Right ventricle myocardium superior (tissue), 1 donor: Measurements from ENCODE around the gene TCF4. TPM values are rescaled to one million over a fixed set of nuclear protein-coding genes. Genes with fewer than 3 reads are reported as not detected.
A peak's percentile ranks its signal among the peaks of the same experiment; 100 is the strongest.

Experiments used
- ATAC-seq: fragments of 200-7000 bp; cut with Tn5 transposase; one replicate; pipeline ENCODE4 v1.9.1; 2020; ENCODE audit warnings: mild to moderate bottlenecking; ENCODE audit not compliant: poor library complexity
- DNase-seq: peaks from one replicate; pipeline ENCODE4 v3.0.0-alpha.2; 2020
- intact Hi-C: fragments of 100-400 bp; cut with DNase I; formaldehyde crosslinking; loops from one replicate; pipeline ENCODE4 v1.11.2; 2022
- total RNA-seq: library from RNA; stranded (reverse); fragmentation: NEBNext Ultra II Directional; extraction: Animal tissue kit (Norgen Biotek cat#: 25700); gene quantifications from one replicate; pipeline ENCODE4 v1.2.1, GENCODE V29; 2021
- donor health status: DM: no; HTN: yes; CAD: no; lungs with severe emphysema.

TCF4 gene
- total RNA-seq, 1 donor from 2014 or later: 59.5 TPM

DNA sequence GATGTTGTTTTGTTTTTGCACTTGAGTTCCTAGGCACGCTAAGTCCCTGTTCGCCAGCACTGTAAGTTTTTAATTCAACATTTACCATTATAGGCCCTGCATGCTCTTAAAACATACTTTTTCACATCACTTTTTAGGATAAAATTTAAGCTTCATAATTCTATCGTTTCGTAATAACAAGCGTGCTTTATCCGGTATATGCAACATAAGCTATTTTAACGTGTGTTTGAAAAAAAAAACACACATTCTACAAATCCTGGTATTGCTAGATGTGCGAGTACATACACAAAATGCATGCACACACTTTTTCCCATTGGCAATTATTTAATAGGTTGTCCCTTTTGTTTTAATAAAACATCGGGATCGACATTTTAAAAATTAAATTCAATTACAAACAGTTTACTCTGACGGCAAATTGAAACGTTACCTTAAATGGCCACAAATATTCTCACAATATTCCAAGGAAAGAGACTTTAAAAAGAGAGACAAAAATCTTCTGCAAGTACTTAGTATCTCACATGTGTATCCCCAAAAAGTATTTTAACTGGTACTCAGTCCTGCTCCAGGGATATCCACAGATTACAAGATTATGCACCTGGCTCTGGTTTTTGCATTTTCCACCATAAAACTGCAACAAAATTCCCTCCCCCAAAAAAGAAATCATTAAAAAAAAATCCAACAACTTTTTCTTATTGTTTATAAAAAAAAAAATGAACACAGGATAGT lies 1.0 kb upstream of the TCF4 start:
- ATAC-seq: peak; percentile 3
- intact Hi-C loops: loop anchor here (5.0 to 10.0 kb wide), 4 partner anchors 74 to 264 kb away; no protein-coding TSS in a partner anchor

GRCh38 chr18:55587418-55588110 lies 428 bp downstream of the TCF4 start:
- intact Hi-C loops: loop anchor here (5.0 to 10.0 kb wide), 4 partner anchors 73 to 263 kb away; no protein-coding TSS in a partner anchor
- no peak for ATAC-seq
- peak; percentile 40 for DNase-seq

More for the DNA sequence above, 1.0 kb upstream of the TCF4 start:
- no peak for DNase-seq

- DNase-seq: no peak
- intact Hi-C loops: loop anchor here (5.0 to 10.0 kb wide), 4 partner anchors 71 to 261 kb away; no protein-coding TSS in a partner anchor
- ATAC-seq: no peak
Measured at GRCh38 chr18:55585920-55586561, 2.0 kb downstream of the TCF4 start.

DNA sequence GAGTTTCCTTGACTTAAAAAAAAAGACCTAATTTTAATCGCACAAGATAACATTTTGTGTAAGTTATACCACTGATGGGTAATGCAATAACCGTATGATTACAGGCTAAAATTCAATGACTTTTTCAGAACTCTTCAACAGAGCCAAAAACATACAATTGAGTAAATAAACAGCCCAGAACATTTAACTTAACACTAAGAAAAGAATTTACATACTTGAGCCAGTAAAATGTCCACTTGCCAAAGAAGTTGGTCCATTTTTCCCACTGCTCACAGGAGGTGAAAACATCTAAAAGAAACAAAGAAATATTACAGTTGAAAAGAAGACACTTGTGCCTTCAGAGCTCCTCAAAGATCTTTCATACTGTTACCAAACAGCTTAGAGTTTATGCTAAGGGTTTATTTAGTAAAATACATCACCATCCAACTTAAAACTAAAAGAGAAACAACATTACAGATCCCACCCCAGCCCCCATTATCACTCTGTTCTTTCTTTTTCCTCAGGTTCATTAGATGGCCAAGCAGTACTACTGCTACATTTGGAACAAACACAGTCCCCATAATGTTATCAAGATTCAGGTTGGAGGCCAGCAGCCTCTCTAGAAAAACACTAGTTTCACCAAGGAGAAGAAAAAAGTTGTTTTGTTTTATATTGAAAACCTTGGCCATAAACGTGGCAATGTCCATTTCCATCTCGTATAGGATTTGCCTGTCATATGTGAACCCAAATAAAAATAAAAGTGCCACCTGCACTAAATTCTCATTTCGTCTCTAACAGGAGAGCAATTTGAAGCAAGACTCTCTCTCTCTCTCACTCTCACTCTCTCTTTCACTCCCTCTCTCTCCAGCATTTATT lies 2.7 kb downstream of the TCF4 start:
- intact Hi-C loops: loop anchor here (5.0 to 10.0 kb wide), 4 partner anchors 70 to 260 kb away; no protein-coding TSS in a partner anchor
- DNase-seq: no peak
- ATAC-seq: no peak

DNA sequence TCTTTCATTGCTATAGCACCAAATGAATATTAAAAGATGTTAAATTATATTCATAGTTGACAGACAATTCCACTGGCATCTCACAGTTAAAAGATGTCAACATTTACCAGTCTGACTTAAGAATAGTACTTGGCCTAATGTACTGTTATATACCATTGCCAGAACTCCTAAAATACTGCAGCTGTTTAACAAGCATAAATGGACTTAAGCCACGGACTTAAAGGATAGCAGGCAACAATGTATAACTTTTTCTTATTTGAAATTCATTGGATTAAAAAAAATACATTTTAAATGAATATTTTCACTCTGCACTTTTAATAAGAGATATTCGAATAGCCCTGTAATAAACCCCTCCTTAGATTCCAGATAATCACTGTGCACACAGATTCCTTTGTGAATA lies 3.8 kb downstream of the TCF4 start:
- DNase-seq (no peak), ATAC-seq (no peak)
- intact Hi-C loops: loop anchor here (10.0 kb wide), 2 partner anchors 69 to 259 kb away; no protein-coding TSS in a partner anchor

DNA sequence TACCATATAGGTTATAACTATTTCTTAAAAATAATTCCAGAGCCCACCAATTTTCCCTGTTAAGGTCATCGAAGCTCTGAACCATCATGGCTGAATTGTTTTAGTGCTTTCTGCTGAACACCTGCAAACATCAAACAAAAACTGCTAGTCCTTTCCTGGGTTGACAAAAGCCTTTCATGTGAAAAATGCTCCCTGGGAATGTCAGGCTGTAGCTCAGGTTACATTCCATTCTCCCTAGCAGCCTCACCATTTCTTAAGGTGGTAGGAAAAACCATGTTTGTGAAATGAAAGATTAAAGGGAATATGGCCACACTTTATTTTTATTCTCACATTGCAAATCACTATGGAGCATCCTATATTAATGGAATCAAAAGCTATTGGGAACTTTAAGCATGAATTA lies 5.7 kb downstream of the TCF4 start:
- ATAC-seq: no peak
- intact Hi-C loops: loop anchor here (10.0 kb wide), 2 partner anchors 68 to 258 kb away; no protein-coding TSS in a partner anchor
- no peak for DNase-seq

DNA sequence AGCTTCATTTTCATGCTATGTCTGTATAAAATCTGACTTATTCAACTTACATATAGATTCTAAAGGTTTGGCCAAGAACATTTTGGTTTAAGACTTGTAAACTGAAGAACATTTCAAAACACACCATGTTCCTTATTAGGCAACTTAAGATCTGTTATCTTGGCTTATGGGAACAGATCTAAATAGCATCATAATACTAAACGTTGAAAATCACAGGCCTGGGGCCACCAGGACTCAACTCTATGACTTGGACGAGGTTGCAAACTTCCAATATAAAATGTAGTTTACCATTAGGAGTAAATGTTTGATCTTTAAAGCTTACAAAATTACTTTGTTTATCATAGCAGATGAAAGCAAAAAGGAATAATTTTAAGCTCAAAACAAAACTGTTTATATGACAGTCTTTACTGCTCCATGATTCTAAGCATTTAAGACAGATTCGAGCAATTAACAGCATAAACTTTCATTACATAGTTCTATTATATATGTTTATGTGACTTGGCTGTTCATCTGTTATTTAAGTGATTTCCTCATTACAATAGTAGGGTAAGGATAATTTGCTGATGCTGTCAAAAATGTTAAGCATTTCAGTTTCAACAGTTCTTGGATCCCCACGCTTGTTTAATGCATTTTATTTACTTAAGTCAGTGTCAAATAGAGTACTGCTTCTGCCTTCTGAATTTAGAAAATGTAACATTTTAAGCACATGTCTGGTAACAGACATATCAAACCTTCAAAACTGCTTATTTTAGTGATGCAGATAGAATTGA lies 8.3 kb downstream of the TCF4 start:
- ATAC-seq (peak; percentile 31), DNase-seq (no peak)
- intact Hi-C loops: loop anchor here (10.0 kb wide), 2 partner anchors 65 to 255 kb away; no protein-coding TSS in a partner anchor

GRCh38 chr18:55577812-55578539 lies 10.0 kb downstream of the TCF4 start:
- intact Hi-C loops: no loop called here
- ATAC-seq (no peak), DNase-seq (no peak)

- ATAC-seq: peak; percentile 39
- DNase-seq: no peak
- intact Hi-C loops: no loop called here
Measured at GRCh38 chr18:55576001-55576400, 12.0 kb downstream of the TCF4 start.

DNA sequence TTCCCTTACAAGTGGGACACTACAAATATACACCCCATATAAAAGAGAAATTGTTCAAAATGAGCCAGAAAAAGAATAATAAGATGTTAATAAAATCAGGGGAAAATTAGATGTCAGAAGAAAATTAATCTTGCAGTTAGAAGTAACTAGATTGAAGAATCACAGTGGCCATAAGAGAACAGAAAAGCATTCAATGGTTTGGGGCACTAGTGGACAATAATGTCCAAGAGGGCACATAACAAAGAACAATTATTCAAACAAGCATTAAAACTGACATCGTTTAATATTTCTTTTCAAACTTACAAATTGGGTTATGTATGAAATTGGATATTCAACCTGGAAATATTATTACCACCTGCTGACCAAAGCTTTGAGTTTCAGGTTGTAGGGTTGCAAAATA lies 12.9 kb downstream of the TCF4 start:
- ATAC-seq: no peak
- intact Hi-C loops: no loop called here
- DNase-seq: no peak

GRCh38 chr18:55573386-55573785 lies 14.6 kb downstream of the TCF4 start:
- intact Hi-C loops: no loop called here
- no peak for ATAC-seq

GRCh38 chr18:55570966-55571365 lies 17.0 kb downstream of the TCF4 start:
- intact Hi-C loops: no loop called here
- DNase-seq (no peak), ATAC-seq (no peak)

More at GRCh38 chr18:55573386-55573785, 14.6 kb downstream of the TCF4 start:
- no peak for DNase-seq

GRCh38 chr18:55566456-55566935 lies 21.5 kb downstream of the TCF4 start:
- intact Hi-C loops: no loop called here
- ATAC-seq (no peak), DNase-seq (no peak)

DNA sequence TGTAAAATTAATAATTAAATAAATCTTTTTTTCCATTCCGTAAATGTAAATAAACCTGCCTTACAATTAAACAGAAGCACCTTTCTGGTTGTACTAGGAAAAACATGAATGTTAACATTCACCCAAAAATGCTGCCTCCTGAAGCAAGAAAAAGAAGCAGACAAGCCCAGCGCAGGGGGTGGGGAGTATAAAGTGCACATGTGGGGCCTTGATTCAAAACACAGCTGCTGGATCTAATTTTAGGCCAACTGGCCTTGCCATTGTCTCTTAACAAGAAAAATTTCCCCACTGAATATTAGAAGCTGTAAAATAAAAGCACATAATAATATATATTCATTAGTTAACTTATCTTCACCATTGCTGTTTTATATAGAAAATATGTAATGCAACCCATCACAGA lies 28.3 kb downstream of the TCF4 start:
- ATAC-seq (peak; percentile 57), DNase-seq (no peak)
- intact Hi-C loops: no loop called here

GRCh38 chr18:55557211-55557610 lies 30.8 kb downstream of the TCF4 start:
- ATAC-seq (no peak), DNase-seq (no peak)
- intact Hi-C loops: no loop called here

DNA sequence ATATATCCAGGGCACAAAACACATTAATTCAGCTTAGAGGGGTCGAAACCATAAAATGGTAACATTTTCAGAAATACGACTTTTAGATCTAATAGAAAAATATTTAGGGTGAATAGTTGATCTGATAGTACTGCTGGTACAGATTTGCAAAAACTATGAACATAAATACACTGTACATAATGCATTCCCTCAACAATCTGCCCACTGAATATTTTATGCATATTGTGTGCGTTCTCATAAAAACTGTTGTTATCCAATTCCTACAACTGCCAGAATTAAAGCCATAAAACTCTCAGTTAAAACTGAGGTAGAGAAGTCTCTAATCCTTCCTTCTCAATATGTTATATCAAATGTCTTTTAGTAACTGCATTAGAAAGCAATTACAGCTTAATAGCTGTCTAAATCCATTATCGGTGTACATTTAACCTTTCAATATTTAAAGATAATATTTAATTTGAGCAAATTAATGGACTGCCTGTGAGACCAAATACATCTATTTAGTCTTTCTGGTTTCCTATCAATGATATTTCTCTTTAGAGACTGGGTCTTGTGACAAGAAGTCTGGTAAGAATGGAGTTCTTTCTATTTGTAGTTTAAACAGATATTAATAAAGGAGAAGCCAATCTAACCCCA lies 32.5 kb downstream of the TCF4 start:
- ATAC-seq: no peak
- intact Hi-C loops: no loop called here
- DNase-seq: no peak
